Chondrocyte (in vitro differentiated cells): ENCODE measurements around the gene MICAL3. TPM values are rescaled to one million over a fixed set of nuclear protein-coding genes. Genes with fewer than 3 reads are reported as not detected.
A peak's percentile ranks its signal among the peaks of the same experiment; 100 is the strongest.

Source experiments
- DNase-seq: peaks from one replicate; pipeline ENCODE4 v3.0.0; 2021; ENCODE audit warnings: mixed read lengths, low spot score
- H3K27ac Mint-ChIP-seq: one replicate; pipeline ENCODE4 v1.8.0; 2021; ENCODE audit warnings: mild to moderate bottlenecking, moderate library complexity, mixed read lengths; ENCODE audit not compliant: unreplicated experiment
- H3K27me3 Mint-ChIP-seq: 2 replicates; pipeline ENCODE4 v1.8.0; 2021; ENCODE audit warnings: low read depth, mixed read lengths
- H3K36me3 Mint-ChIP-seq: 2 replicates; pipeline ENCODE4 v1.8.0; 2021; ENCODE audit warnings: low read depth, mixed read lengths
- H3K4me1 Mint-ChIP-seq: 2 replicates; pipeline ENCODE4 v1.8.0; 2021; ENCODE audit warnings: low read depth, mild to moderate bottlenecking, mixed read lengths
- H3K4me3 Mint-ChIP-seq: one replicate; pipeline ENCODE4 v1.8.0; 2021; ENCODE audit warnings: mild to moderate bottlenecking, moderate library complexity, mixed read lengths; ENCODE audit not compliant: unreplicated experiment
- H3K9me3 Mint-ChIP-seq: 2 replicates; pipeline ENCODE4 v1.8.0; 2021; ENCODE audit warnings: low read depth, mixed read lengths
- CTCF ChIP-seq: fragments of 200-600 bp; sonication (generic); IDR thresholded peaks from 2 replicates; pipeline ENCODE4 v1.5.0; 2021; ENCODE audit warnings: antibody characterized with exemption, mild to moderate bottlenecking, moderate library complexity
- total RNA-seq: library from RNA; stranded (reverse); gene quantifications from 3 replicates; pipeline ENCODE4 v1.2.1, GENCODE V29; 2021

The MICAL3 gene
- total RNA-seq, 1 donor from 2014 or later: 68.2 TPM

DNA sequence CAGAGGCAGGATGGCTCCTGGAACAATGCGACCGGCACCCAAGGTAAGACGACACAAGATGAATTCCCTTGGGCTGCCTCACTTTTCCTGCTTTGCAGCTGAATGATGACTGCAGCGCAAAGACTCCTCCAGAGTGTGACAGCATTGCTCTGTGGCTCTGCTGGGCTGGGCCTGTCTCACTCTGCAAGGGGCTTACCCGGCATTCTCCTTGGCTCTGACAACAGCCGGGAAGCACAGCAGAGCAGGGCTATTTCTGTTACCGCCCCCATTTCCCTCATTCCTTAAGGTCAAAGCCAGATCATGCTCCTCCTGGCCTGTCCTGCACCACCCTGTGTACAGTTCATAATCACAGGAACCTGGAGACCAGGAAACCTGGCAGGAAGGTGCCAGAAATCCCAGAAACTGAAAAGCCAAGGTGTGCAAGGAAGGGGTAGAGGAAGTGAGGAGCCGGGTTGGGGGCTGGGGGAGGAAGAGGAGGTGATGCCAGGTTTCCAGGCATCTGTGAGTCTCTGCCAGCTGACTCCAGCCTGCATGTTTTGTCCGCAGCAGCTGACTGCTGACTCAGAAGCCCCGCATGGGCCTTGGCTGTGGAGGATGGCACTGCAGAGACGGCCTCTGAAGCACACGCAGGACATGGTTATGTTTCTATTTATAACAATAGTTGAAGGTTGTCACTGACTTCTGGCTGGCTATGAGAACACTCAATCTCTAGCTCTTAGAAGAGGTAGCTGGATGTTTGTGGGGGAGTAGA, 113.6 kb downstream of the MICAL3 start:
- Mint-ChIP-seq H3K27ac (peak overlapping the region; percentile 99), H3K9me3 (no peaks in the 10 kb centered on the region), H3K4me3 (peak overlapping the region; percentile 57), H3K27me3 (no peaks in the 10 kb centered on the region), H3K36me3 (peaks cover 4% of the 10 kb centered on the region), H3K4me1 (peaks cover 45% of the 10 kb centered on the region)
- TF ChIP-seq CTCF: peak; percentile 80
- DNase-seq: no peak

GRCh38 chr22:17907748-17908051, 116.7 kb downstream of the MICAL3 start:
- Mint-ChIP-seq H3K27ac (no peak overlapping the region), H3K27me3 (no peaks in the 10 kb centered on the region), H3K4me3 (no peak overlapping the region), H3K4me1 (peaks cover 34% of the 10 kb centered on the region), H3K36me3 (peaks cover 10% of the 10 kb centered on the region), H3K9me3 (no peaks in the 10 kb centered on the region)
- no peak for TF ChIP-seq CTCF
- DNase-seq: no peak

DNA sequence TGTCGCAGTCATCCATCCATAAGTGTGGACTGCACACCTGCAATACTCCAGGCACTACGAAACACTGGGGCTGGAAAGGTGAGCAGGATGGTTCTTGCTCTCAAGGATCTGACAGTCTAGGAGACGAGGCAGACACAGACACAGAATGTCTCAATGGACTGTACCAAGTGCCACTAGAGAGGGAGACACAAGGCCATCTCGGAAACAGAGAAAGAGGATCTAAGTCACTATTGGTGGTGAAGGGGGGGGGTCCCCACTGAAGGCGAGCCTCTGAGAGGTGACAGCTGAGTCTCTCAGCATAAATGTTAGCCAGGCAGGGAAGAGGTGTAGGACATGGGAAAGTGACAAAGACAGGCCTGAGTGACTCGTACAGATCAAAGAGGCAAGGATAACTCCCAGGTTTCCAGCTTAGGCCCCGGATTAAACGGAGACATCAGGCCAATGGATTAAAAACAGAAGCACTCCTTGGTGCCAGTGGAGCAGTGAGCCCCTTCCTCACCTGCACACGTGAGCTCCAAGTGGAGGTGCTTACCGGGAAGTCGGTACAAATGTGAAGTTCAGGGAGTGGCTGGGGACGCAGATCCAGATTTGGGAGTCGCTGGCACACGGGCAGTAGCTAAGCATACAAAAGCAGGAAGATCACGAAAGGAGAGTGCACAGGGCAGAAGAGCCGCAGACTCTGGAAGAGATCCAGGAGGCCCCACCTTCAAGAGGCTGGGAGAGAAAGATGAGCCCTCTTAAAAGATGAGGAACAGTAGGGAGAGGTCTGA, 117.2 kb downstream of the MICAL3 start:
- peak overlapping the region; percentile 68 for H3K27ac Mint-ChIP-seq
- H3K36me3 Mint-ChIP-seq: peaks cover 11% of the 10 kb centered on the region
- H3K4me3 Mint-ChIP-seq: no peak overlapping the region

DNA sequence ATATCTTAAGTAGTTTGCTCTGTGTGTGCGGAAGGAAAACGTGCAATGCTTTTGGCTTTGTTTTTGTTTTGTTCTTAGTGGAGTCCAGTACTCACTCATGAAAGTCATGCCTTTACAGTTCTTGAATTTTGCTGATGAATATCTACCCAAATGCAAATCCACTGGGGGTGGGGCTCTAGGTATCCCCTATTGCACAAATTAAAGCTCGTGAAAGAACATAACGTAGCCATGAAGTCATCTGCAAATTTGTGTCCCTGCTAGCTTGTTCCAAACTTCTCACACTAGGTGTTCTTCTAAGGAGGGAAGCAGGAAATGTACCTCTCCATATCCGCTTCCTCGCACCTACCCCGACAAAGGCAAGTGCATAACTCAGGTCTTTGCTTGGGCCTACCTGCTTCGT, 118.9 kb downstream of the MICAL3 start:
- peaks cover 19% of the 10 kb centered on the region for H3K36me3 Mint-ChIP-seq
- H3K9me3 Mint-ChIP-seq: no peaks in the 10 kb centered on the region

More for the DNA sequence above, 117.2 kb downstream of the MICAL3 start:
- DNase-seq: no peak
- Mint-ChIP-seq H3K4me1 (peaks cover 31% of the 10 kb centered on the region), H3K9me3 (no peaks in the 10 kb centered on the region), H3K27me3 (no peaks in the 10 kb centered on the region)
- TF ChIP-seq CTCF: no peak

More for the DNA sequence above, 118.9 kb downstream of the MICAL3 start:
- Mint-ChIP-seq H3K4me1 (peaks cover 16% of the 10 kb centered on the region), H3K27ac (no peak overlapping the region), H3K4me3 (no peak overlapping the region), H3K27me3 (no peaks in the 10 kb centered on the region)
- TF ChIP-seq CTCF: no peak
- DNase-seq: no peak
